GM23248 (cell line): ENCODE results near the gene CASQ2. TPM values are rescaled to one million over a fixed set of nuclear protein-coding genes. Genes with fewer than 3 reads are reported as not detected.
A peak's percentile ranks its signal among the peaks of the same experiment; 100 is the strongest.

Experiments
- DNase-seq: peaks from one replicate; pipeline ENCODE4 v3.0.0-alpha.2; 2015
- H2AFZ ChIP-seq: fragments of 200-600 bp; sonication (generic); 2 replicates; pipeline ENCODE4 v1.6.1; 2016; ENCODE audit warnings: antibody characterized with exemption
- H3F3A ChIP-seq: fragments of 200-600 bp; sonication (generic); 2 replicates; pipeline ENCODE4 v1.6.1; 2016; ENCODE audit warnings: mild to moderate bottlenecking, antibody characterized with exemption, mixed run types; ENCODE audit not compliant: insufficient read depth
- H3K27ac ChIP-seq: fragments of 200-600 bp; sonication (generic); 2 replicates; pipeline ENCODE4 v1.5.1; 2016; ENCODE audit warnings: mild to moderate bottlenecking
- H3K27me3 ChIP-seq: fragments of 200-600 bp; sonication (generic); replicated peaks from 2 replicates; pipeline ENCODE4 v1.6.1; 2016; ENCODE audit warnings: mild to moderate bottlenecking; ENCODE audit not compliant: insufficient read depth
- H3K36me3 ChIP-seq: fragments of 200-600 bp; sonication (generic); 2 replicates; pipeline ENCODE4 v1.6.1; 2016; ENCODE audit warnings: low read depth, mild to moderate bottlenecking
- H3K4me1 ChIP-seq: fragments of 200-600 bp; sonication (generic); 2 replicates; pipeline ENCODE4 v1.6.1; 2016; ENCODE audit warnings: mild to moderate bottlenecking; ENCODE audit not compliant: insufficient read depth
- H3K4me2 ChIP-seq: fragments of 200-600 bp; sonication (generic); one replicate; pipeline ENCODE4 v1.6.1; 2016; ENCODE audit warnings: mild to moderate bottlenecking; ENCODE audit not compliant: unreplicated experiment
- H3K4me3 ChIP-seq: fragments of 200-600 bp; sonication (generic); 2 replicates; pipeline ENCODE4 v1.5.1; 2016; ENCODE audit warnings: mild to moderate bottlenecking
- H3K79me2 ChIP-seq: fragments of 200-600 bp; sonication (generic); 2 replicates; pipeline ENCODE4 v1.6.1; 2016; ENCODE audit warnings: mild to moderate bottlenecking; ENCODE audit not compliant: insufficient read depth
- H3K9ac ChIP-seq: fragments of 200-600 bp; sonication (generic); 2 replicates; pipeline ENCODE4 v1.6.1; 2016; ENCODE audit warnings: mild to moderate bottlenecking
- H3K9me2 ChIP-seq: fragments of 200-600 bp; sonication (generic); 2 replicates; pipeline ENCODE4 v1.6.1; 2016; ENCODE audit warnings: mixed run types, mild to moderate bottlenecking, moderate library complexity; ENCODE audit not compliant: insufficient read depth
- H3K9me3 ChIP-seq: fragments of 200-600 bp; sonication (generic); one replicate; pipeline ENCODE4 v1.6.1; 2017; ENCODE audit warnings: low read depth
- H4K20me1 ChIP-seq: fragments of 200-600 bp; sonication (generic); 2 replicates; pipeline ENCODE4 v1.6.0; 2016; ENCODE audit not compliant: insufficient read depth
- EZH2 ChIP-seq: fragments of 200-600 bp; sonication (generic); IDR thresholded peaks from 2 replicates; pipeline ENCODE4 v1.6.1; 2018; ENCODE audit warnings: antibody characterized with exemption, mild to moderate bottlenecking; ENCODE audit not compliant: insufficient read depth, poor library complexity, severe bottlenecking
- EZH2phosphoT487 ChIP-seq: fragments of 200-600 bp; sonication (generic); IDR thresholded peaks from 2 replicates; pipeline ENCODE4 v1.6.1; 2018; ENCODE audit warnings: antibody characterized with exemption, moderate library complexity, mild to moderate bottlenecking, low read depth; ENCODE audit not compliant: insufficient read depth
- WGBS, 2 experiments: methylation state at CpG; one replicate each; pipeline ENCODE4 v1.1.6; 2015 to 2017; ENCODE audit warnings: low lambda C conversion rate in 2 of 2, low coverage in 1 of 2; ENCODE audit errors: missing lambda C conversion rate in 2 of 2; 5-methylcytosine and 5-hydroxymethylcytosine counted together
- in situ Hi-C: fragments of 300-500 bp; cut with MboI; formaldehyde crosslinking; loops from 2 replicates; pipeline ENCODE4 v1.15.0; 2020
- polyA plus RNA-seq: library from polyadenylated mRNA; unstranded; fragments of >200 nt; fragmentation: Nextera tagmentation; extraction: Ambion mirVana; gene quantifications from 2 replicates; pipeline ENCODE4 v1.2.1, GENCODE V29; 2016
- total RNA-seq: library from RNA; depleted of rRNA; stranded (reverse); fragments of >200 nt; shearing (Covaris generic); gene quantifications from 2 replicates; pipeline ENCODE4 v1.2.3, GENCODE V29; 2014

CASQ2 gene
- total and polyA plus RNA-seq, 2 experiments from 2014 or later, result not detected

- no peak overlapping the region for H3K27ac ChIP-seq
- in situ Hi-C loops, result no loop called here
- DNase-seq, result no peak
Observed at GRCh38 chr1:115718011-115718754, 50.3 kb downstream of the CASQ2 start.

GRCh38 chr1:115717541-115717940 is 51.0 kb downstream of the CASQ2 start:
- in situ Hi-C loops, result no loop called here
- Histone ChIP-seq H3F3A (no peaks in the 10 kb centered on the region), H3K79me2 (no peaks in the 10 kb centered on the region), H3K4me2 (no peak overlapping the region), H3K27me3 (peaks cover 7% of the 10 kb centered on the region), H2AFZ (no peak overlapping the region), H3K27ac (no peak overlapping the region), H3K4me3 (no peak overlapping the region), H3K9me3 (no peaks in the 10 kb centered on the region), H4K20me1 (no peaks in the 10 kb centered on the region), H3K36me3 (no peaks in the 10 kb centered on the region), H3K9me2 (no peaks in the 10 kb centered on the region), H3K4me1 (no peaks in the 10 kb centered on the region), H3K9ac (no peak overlapping the region)
- TF ChIP-seq EZH2phosphoT487 (no peak), EZH2 (no peak)
- WGBS, 2 experiments, result 29 to 30% methylated on average over 5 of the region's 5 CpGs
- peak; percentile 36 for DNase-seq

More at GRCh38 chr1:115718011-115718754, 50.3 kb downstream of the CASQ2 start:
- Histone ChIP-seq H3K4me2 (no peak overlapping the region), H4K20me1 (no peaks in the 10 kb centered on the region), H3K79me2 (no peaks in the 10 kb centered on the region), H3K4me1 (no peaks in the 10 kb centered on the region), H3K27me3 (peaks cover 7% of the 10 kb centered on the region), H3K4me3 (no peak overlapping the region), H3F3A (no peaks in the 10 kb centered on the region), H3K9me3 (no peaks in the 10 kb centered on the region), H2AFZ (no peak overlapping the region), H3K9ac (no peak overlapping the region), H3K36me3 (no peaks in the 10 kb centered on the region), H3K9me2 (no peaks in the 10 kb centered on the region)
- TF ChIP-seq EZH2phosphoT487 (no peak), EZH2 (no peak)
- WGBS, 2 experiments, result 52 to 59% methylated on average over 5 of the region's 5 CpGs

- no peaks in the 10 kb centered on the region for H3K79me2 ChIP-seq
- no peak overlapping the region for H3K27ac ChIP-seq
- H3K4me2 ChIP-seq, result no peak overlapping the region
- no peaks in the 10 kb centered on the region for H4K20me1 ChIP-seq
- H3K4me3 ChIP-seq, result no peak overlapping the region
- in situ Hi-C loops, result no loop called here
- no peak overlapping the region for H2AFZ ChIP-seq
- WGBS, 2 experiments, result 26 to 54% methylated on average over 1 of the region's 1 CpG
- no peaks in the 10 kb centered on the region for H3K9me3 ChIP-seq
- no peaks in the 10 kb centered on the region for H3K9me2 ChIP-seq
- H3K9ac ChIP-seq, result no peak overlapping the region
- no peaks in the 10 kb centered on the region for H3F3A ChIP-seq
- peaks cover 23% of the 10 kb centered on the region for H3K27me3 ChIP-seq
- no peak for DNase-seq
- no peak for TF ChIP-seq EZH2
- no peak for TF ChIP-seq EZH2phosphoT487
- no peaks in the 10 kb centered on the region for H3K36me3 ChIP-seq
- H3K4me1 ChIP-seq, result no peaks in the 10 kb centered on the region
Observed at GRCh38 chr1:115714572-115715141, 53.9 kb downstream of the CASQ2 start.

- H3K9me3 ChIP-seq, result no peaks in the 10 kb centered on the region
- H3K4me2 ChIP-seq, result no peak overlapping the region
- no peak overlapping the region for H3K4me3 ChIP-seq
- no peak overlapping the region for H3K27ac ChIP-seq
- no peaks in the 10 kb centered on the region for H3K4me1 ChIP-seq
- H3K36me3 ChIP-seq, result no peaks in the 10 kb centered on the region
- in situ Hi-C loops, result no loop called here
- no peaks in the 10 kb centered on the region for H3K79me2 ChIP-seq
- no peaks in the 10 kb centered on the region for H3K9me2 ChIP-seq
- WGBS, 2 experiments, result 82 to 85% methylated on average over 5 of the region's 5 CpGs
- no peak overlapping the region for H2AFZ ChIP-seq
- no peak overlapping the region for H3K9ac ChIP-seq
- DNase-seq, result no peak
- no peak for TF ChIP-seq EZH2
- TF ChIP-seq EZH2phosphoT487, result no peak
- peaks cover 29% of the 10 kb centered on the region for H3K27me3 ChIP-seq
- H3F3A ChIP-seq, result no peaks in the 10 kb centered on the region
- no peaks in the 10 kb centered on the region for H4K20me1 ChIP-seq
Observed at GRCh38 chr1:115713906-115714305, 54.6 kb downstream of the CASQ2 start.
